Aortic smooth muscle cell (primary cell): ENCODE data around the gene FIBP. TPM values are rescaled to one million over a fixed set of nuclear protein-coding genes. Genes with fewer than 3 reads are reported as not detected.

Experiments
- total RNA-seq: library from RNA; depleted of rRNA; stranded (reverse); fragments of >200 nt; gene quantifications from 2 replicates; pipeline ENCODE4 v1.2.3, GENCODE V29; 2014

The FIBP gene
- 221 and 262 TPM in 2 replicates for total RNA-seq

DNA sequence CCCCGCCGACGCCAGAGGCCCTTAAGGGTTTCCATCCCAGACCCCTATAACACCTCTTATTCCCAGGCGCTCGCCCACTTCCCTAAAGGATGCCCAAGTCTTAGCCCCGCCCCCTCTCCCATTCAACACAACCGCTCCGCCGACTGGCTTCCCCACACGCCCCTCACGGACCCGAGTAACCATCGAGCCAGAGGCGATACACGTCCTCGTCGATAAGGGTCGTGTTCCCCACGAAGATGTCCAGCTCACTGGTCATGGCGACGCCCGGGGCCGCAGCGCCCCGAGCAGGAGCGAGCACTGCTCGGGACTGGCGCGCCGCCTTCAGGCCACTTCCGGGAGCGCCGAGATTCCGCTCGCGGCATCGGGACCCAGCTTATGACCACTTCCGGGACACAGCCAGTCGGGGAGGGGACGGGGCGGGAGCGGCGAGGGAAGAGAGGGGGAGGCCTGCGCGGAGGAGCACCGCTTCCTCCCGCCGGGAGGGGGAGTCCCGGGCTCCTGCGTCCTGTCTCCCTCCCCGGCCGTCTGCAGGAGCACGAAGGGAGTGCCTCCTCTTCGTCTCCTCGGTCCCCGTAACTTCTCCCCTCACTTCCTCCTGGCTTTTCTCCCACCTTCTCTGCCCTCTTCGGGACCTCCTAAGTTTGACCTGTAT, at the start of gene FIBP:
Gene FIBP (minus strand): TSS at position 309 of the 652 bp plus-strand sequence. CDS start 53 bp downstream, at position 256.

DNA sequence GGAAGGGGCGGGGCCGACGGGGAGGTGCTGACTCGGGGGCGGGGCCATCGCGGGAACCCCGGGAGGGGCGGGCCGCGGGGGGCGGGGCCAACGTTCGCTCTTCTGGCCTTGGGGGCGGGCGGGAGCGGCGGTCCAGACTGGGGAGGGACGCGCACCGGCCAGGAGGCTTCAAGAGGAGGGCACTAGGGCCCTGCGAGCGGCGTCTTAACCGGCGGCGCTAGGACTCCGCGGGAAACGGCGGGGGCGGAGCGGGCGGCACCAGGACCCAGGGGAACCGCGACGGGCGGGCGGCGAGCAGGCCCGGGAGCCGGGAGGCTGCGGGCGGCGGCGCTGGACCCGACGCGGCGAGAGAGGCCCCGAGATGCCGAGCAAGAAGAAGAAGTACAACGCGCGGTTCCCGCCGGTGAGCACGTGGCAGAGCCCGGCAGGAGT, 30.9 kb upstream of the FIBP start, which contains the start of gene DRAP1:
Gene DRAP1 (plus strand): TSS at position 286 of the 432 bp plus-strand sequence. CDS start 76 bp downstream, at position 362.

DNA sequence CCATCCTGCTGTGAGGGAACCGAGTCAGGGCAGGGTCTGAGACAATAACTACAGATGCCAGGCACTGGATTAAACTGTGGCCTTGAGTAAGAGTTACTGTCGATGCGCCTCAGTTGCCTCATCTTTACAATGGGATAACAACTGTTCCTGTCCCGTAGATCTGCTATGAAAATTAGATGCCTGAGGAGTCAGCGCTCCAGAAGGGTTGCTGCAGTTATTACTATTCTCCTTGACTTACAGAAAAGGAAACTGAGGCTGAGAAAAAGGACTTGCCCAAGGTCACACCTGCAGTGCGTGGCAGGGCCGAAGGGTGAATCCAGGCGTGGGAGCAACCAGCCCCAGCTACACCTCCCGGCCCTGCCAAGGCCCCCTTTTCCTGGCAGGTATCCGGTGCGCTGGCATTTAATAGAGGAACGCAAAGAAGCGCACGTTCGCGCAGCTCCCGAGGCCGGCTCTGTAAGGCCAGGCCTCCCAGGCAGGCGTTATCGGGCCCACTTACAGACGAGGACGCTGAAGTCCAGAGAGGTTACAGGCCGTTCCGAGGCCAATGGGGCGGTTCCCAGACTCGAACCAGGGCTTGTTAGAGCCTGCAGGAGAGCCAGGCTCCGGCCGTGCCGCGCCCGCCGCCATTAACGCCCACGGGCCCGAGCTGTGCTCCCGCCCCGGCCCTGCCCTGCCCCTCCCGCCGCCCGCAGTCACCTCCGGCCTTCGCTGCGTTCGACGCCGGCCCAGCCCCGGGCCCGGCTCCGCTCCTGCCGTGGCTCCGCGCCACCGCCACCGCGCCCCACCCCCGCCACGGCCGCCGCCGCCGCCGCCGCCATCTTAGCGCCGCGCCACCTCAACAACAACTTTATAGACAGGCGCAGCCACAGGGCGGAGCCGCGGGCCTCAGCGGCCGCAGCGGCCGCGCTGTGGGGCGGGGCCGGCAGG, 30.2 kb upstream of the FIBP start, which contains the start of gene C11orf68:
Gene C11orf68 (minus strand): TSS at position 852 of the 930 bp plus-strand sequence. CDS start 31 bp downstream, at position 821.

DNA sequence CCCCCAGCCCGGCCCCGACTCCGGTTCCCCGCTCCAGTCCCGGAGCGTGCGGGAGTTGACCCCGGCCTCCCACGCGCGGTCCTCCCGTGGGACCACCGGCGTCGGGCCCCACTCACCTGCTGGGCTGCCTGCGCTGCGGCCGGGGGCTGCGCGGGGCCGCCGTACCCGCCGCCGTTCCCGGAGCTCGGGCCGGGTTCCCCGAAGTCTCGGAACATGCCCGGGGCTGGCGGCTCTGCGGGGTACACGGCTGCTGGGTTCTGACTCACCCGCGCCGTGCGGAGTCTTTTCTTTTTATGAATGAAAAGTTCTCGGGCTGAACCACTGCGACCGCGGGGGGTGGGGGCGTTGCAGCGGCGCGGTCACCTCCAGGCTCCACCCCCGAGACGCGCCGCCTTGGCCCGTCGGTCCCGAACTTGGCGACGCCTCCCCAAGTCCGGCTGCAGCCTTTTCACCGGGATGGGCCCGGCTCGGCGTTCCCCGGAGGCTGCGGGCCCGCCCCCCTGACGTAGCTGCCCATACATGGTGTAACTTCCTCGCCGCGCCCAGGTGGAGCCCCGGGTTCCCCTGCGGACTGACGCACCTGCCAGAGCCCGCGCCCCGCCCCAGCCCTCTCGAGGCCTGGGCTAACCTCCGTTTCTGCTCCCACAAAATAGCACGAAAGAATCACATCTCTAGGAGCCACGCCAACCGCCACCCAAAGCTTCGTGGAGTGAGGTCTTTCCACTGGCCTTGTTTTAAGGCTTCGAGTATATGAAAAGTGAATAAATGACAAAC, 12.0 kb upstream of the FIBP start, which contains the start of gene FOSL1:
Gene FOSL1 (minus strand): TSS at position 264 of the 774 bp plus-strand sequence. CDS start 49 bp downstream, at position 215.

DNA sequence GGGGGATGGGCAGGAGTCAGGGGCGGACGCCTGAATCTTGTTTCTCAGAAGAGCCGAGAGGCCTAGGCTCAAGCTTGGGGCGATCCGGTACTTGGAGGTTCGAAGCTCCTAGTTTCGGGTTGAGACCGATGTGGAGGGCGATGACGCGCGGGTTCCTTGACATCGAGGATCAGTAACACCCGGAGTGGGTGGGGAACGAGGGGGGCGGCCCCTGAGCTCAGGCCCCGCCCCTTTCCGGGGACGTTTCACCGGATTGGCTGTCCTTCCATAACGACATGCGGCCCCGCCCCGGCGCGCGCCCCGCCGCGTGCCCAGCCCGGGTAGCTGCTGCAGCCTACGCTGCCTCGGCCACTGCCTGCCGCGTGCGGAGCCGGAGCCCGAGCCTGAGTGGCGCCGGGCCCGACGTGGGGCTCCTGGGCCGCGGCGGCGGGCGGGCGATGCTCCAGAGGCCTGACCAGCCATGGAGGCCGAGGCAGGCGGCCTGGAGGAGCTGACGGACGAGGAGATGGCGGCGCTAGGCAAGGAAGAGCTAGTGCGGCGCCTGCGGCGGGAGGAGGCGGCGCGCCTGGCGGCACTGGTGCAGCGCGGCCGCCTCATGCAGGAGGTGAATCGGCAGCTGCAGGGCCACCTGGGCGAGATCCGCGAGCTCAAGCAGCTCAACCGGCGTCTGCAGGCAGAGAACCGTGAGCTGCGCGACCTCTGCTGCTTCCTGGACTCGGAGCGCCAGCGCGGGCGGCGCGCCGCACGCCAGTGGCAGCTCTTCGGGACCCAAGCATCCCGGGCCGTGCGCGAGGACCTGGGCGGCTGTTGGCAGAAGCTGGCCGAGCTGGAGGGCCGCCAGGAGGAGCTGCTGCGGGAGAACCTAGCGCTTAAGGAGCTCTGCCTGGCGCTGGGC, 2.3 kb upstream of the FIBP start, which contains the start of gene CCDC85B:
Gene CCDC85B (plus strand): TSS at position 350 of the 895 bp plus-strand sequence. CDS start 111 bp downstream, at position 461.

DNA sequence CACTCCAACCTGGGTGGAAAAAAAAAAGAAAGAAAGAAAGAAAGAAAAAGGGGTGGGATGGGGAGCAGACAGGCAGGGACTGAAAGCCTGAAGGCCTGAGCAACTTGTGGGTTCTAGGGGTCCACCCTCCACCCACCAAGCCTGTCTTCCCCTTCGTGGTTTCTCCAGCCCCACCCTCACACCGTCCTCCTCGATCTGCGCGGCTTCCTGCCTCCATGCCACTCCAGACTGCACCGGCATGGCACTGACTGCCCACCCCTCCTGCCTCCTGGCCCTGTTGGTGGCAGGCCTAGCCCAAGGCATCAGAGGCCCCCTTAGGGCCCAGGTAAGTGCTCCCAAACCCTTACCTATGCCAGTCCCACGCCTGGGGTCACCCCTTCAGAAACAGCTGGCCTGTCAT, 8.7 kb downstream of the FIBP start, which contains the start of gene CTSW:
Gene CTSW (plus strand): TSS at position 221 of the 400 bp plus-strand sequence. CDS start 18 bp downstream, at position 239.

DNA sequence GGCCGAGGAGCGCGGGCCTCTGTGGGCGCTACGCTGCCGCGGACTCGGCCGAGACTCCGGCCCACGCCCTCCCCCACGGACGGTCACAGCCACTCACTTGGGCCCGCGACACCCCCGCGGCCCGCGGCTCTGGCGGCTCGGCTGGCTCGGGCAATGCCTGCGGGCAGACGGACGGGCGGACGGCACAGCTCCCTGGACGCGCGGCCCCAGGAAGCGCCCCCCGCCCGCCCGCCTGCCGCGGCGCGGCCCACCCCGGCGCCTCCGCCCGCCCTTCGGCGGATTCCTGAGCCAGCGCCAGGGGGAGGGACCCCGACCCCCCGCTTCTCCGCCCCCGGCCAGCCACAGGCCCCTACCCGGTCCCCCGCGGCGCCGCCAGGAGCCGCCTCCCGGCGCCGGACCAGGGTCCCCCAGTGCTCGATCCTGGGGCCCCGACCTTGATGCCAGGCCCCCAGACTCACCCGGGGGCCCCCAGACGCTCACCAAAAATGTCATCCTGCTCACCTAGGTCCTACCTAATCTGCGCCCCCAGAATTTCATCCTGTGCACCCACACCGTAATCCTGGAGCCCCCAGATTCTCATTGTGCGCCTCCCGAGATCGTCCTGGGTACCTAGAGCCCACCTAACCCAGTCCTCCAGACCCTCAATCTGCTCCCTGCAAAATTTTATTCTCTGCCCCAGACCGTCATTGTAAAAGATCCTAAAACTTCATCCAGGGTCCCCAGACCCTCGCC, 15.5 kb downstream of the FIBP start, which contains the start of gene EFEMP2:
Gene EFEMP2 (minus strand): TSS at position 215 of the 732 bp plus-strand sequence. CDS start 446 bp downstream, outside the sequence.

DNA sequence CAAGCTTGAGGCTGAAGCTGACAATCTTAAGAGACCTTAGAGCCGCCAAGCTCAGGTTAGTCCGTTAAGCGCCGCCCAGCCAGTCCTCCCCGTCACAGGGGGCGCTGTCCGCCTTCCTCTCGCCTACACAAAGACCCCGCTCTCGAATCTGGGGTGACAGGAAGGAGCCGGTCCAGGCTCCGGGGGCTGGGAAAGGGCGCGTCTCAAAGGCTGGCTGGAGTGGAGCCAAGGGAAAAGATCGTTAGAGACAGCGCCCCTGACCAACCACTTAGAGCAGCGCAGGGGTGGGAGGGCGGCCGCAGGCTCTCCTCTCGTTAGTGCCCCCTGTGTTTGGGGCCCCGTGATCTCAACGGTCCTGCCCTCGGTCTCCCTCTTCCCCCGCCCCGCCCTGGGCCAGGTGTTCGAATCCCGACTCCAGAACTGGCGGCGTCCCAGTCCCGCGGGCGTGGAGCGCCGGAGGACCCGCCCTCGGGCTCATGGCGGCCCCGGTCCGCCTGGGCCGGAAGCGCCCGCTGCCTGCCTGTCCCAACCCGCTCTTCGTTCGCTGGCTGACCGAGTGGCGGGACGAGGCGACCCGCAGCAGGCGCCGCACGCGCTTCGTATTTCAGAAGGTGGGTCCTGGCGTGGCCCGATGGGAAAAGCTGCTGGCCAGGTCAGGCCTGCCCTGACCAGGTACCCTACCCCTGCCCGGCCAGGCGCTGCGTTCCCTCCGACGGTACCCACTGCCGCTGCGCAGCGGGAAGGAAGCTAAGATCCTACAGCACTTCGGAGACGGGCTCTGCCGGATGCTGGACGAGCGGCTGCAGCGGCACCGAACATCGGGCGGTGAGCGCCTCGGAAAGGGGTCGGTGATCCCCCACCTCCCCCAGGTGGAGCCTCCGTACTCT, 27.8 kb downstream of the FIBP start, which contains the start of gene MUS81:
Gene MUS81 (plus strand): TSS at position 156 of the 887 bp plus-strand sequence. CDS start 321 bp downstream, at position 477.

DNA sequence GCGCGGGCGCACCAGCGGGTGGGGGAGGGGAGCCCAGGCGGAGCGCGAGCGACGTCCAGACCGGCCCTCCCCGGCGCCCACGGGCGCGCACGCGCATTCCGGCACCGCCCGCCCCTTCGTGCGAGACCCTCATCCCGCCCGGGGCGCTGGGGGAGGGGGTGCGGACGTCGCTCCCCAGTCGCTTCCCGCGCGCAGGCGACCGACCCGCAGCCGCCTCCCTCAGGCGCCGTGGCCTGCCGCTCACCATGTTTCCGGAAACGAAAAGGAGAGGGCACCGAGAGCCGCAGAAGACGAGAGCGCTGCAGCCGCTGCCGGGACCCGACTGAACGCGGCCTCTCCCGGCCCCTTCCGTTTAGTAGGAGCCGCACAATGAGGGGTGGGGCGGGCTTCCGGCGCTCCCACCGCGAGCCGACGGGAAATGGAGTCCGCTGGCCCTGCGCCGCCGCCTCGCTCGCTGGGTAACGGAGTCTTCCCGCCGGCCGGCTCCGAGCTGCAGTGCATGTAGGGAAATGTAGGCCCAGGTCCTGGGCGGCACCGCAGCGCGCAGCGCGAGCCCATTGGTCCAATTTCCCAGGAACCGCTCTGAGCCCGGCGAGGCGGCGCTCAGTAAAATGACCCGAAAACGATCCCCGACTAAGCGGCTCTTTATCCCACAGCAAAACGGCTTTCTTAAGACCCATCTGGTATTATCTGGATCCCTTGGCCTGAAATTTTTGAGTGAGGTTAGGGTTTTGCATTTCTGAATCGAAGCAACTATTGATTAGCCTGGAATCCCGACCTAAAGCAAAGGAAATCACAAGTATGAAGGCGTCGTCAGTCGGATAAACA, 30.2 kb downstream of the FIBP start, which contains the start of gene CFL1:
Gene CFL1 (minus strand): TSS at position 328 of the 828 bp plus-strand sequence. CDS start 81 bp downstream, at position 247.

Other genes with a start within 250 kb of the FIBP start
- gene RELA, start 225.6 kb downstream of the FIBP start, total RNA-seq, result 20.2 and 20.7 TPM in 2 replicates
- 50.4 and 53.0 TPM in 2 replicates for gene KAT5, start 176.2 kb downstream of the FIBP start, total RNA-seq
- gene RNASEH2C, start 167.7 kb downstream of the FIBP start, total RNA-seq, result 42.2 and 42.3 TPM in 2 replicates
- gene AP5B1, start 107.5 kb downstream of the FIBP start, total RNA-seq, result 4.9 and 5.5 TPM in 2 replicates
- gene OVOL1, start 101.4 kb downstream of the FIBP start, total RNA-seq, result not detected in 2 replicates
- 0.37 and 0.40 TPM in 2 replicates for gene SNX32, start 54.5 kb downstream of the FIBP start, total RNA-seq
- 1,495 and 1,569 TPM in 2 replicates for gene CFL1, start 30.3 kb downstream of the FIBP start, total RNA-seq
- 38.2 and 48.4 TPM in 2 replicates for gene MUS81, start 28.0 kb downstream of the FIBP start, total RNA-seq
- gene EFEMP2, start 15.7 kb downstream of the FIBP start, total RNA-seq, result 78.6 and 82.4 TPM in 2 replicates
- 0.12 TPM in 1 of 2 replicates, not detected in the other for gene CTSW, start 8.6 kb downstream of the FIBP start, total RNA-seq
- 80.3 and 83.5 TPM in 2 replicates for gene CCDC85B, start 2.2 kb upstream of the FIBP start, total RNA-seq
- 24.0 and 32.9 TPM in 2 replicates for gene FOSL1, start 11.9 kb upstream of the FIBP start, total RNA-seq
- gene C11orf68, start 30.6 kb upstream of the FIBP start, total RNA-seq, result 25.0 and 26.1 TPM in 2 replicates
- gene DRAP1, start 31.0 kb upstream of the FIBP start, total RNA-seq, result 574 and 841 TPM in 2 replicates
- 0.13 TPM in 1 of 2 replicates, not detected in the other for gene TSGA10IP, start 57.0 kb upstream of the FIBP start, total RNA-seq
- gene SART1, start 73.3 kb upstream of the FIBP start, total RNA-seq, result 52.0 and 80.1 TPM in 2 replicates
- gene EIF1AD, start 113.7 kb upstream of the FIBP start, total RNA-seq, result 32.6 and 36.8 TPM in 2 replicates
- 16.5 and 25.9 TPM in 2 replicates for gene BANF1, start 114.0 kb upstream of the FIBP start, total RNA-seq
- 3.3 and 7.6 TPM in 2 replicates for gene CST6, start 123.5 kb upstream of the FIBP start, total RNA-seq
- 0.13 and 0.19 TPM in 2 replicates for gene CATSPER1, start 138.0 kb upstream of the FIBP start, total RNA-seq
- not detected in 2 replicates for gene GAL3ST3, start 160.7 kb upstream of the FIBP start, total RNA-seq
- 127 and 134 TPM in 2 replicates for gene SF3B2, start 163.9 kb upstream of the FIBP start, total RNA-seq
- gene PACS1, start 181.8 kb upstream of the FIBP start, total RNA-seq, result 23.9 and 47.6 TPM in 2 replicates